Tibial artery (tissue), 4 donors: ENCODE results near the gene UNC93A.
"Not testable (repeated sequence)": the region's sequence is repeated elsewhere in the genome, so short reads cannot be mapped to it uniquely, and the experiment has no call there.

Experiments used
- DNase-seq, 2 donors: peaks; one replicate each; pipeline ENCODE4 v3.0.0-alpha.2; 2019
- H3K27ac ChIP-seq, 2 donors: fragments of 200-600 bp; sonication (generic) in 1 of 2; 1 replicate in 1 of 2; 2 replicates in 1 of 2; pipeline ENCODE4 v1.5.1; 2018 to 2019; ENCODE audit warnings: mild to moderate bottlenecking in 1 of 2
- H3K27me3 ChIP-seq, 2 donors: fragments of 200-600 bp; sonication (generic) in 1 of 2; one replicate each; pipeline versions ENCODE4 v1.5.1 to v1.6.0; 2016 to 2019
- H3K36me3 ChIP-seq, 3 donors: fragments of 200-600 bp; sonication (generic) in 2 of 3; one replicate each; pipeline ENCODE4 v1.5.1; 2016 to 2019; ENCODE audit warnings: mild to moderate bottlenecking in 2 of 3
- H3K4me1 ChIP-seq, 4 donors: fragments of 200-600 bp; sonication (generic) in 2 of 4; 1 replicate in 3 of 4; 2 replicates in 1 of 4; pipeline ENCODE4 v1.5.1; 2016 to 2019
- H3K4me3 ChIP-seq, 2 donors: fragments of 200-600 bp; sonication (generic) in 1 of 2; 1 replicate in 1 of 2; 2 replicates in 1 of 2; pipeline ENCODE4 v1.5.1; 2018 to 2019; ENCODE audit warnings: mild to moderate bottlenecking in 2 of 2
- H3K9me3 ChIP-seq, 3 donors: fragments of 200-600 bp; sonication (generic) in 1 of 3; one replicate each; pipeline ENCODE4 v1.5.1; 2016 to 2019
- CTCF ChIP-seq, 2 experiments: fragments of 200-600 bp in 1 of 2; fragments of 450-650 bp in 1 of 2; IDR thresholded peaks; one replicate each; pipeline ENCODE4 v1.5.1; 2017 to 2019; ENCODE audit warnings: antibody characterized with exemption in 2 of 2, mild to moderate bottlenecking in 1 of 2, moderate library complexity in 1 of 2
- intact Hi-C: fragments of 100-400 bp; cut with DNase I; formaldehyde crosslinking; loops from one replicate; pipeline ENCODE4 v1.15.0; 2023; ENCODE audit warnings: low total_unique reads

The UNC93A gene

GRCh38 chr6:167279766-167280446, 11.2 kb upstream of the UNC93A start:
- Histone ChIP-seq H3K36me3 (no peaks in the 10 kb centered on the region), H3K27me3 (peaks cover 0 to 15% of the 10 kb centered on the region in 2 donors), H3K4me1 (no peaks in the 10 kb centered on the region), H3K9me3 (no peaks in the 10 kb centered on the region), H3K4me3 (no peak overlapping the region), H3K27ac (no peak overlapping the region)
- no peak for DNase-seq
- intact Hi-C loops, result no loop called here
- no peak for TF ChIP-seq CTCF (IDR thresholded peaks at IDR 0.05)

GRCh38 chr6:167280466-167280865, 10.6 kb upstream of the UNC93A start:
- H3K36me3 ChIP-seq, DNase-seq, H3K9me3 ChIP-seq, H3K4me1 ChIP-seq, intact Hi-C loops, H3K4me3 ChIP-seq, H3K27ac ChIP-seq: not testable (repeated sequence)
- peaks cover 0 to 21% of the 10 kb centered on the region in 2 donors for H3K27me3 ChIP-seq

- Histone ChIP-seq H3K4me3 (no peak overlapping the region), H3K9me3 (no peaks in the 10 kb centered on the region), H3K27me3 (peaks cover 0 to 20% of the 10 kb centered on the region in 2 donors), H3K27ac (no peak overlapping the region), H3K36me3 (no peaks in the 10 kb centered on the region), H3K4me1 (no peaks in the 10 kb centered on the region)
- intact Hi-C loops, result no loop called here
- DNase-seq, result no peak
- no peak for TF ChIP-seq CTCF (IDR thresholded peaks at IDR 0.05)
Observed at GRCh38 chr6:167282165-167282564, 8.9 kb upstream of the UNC93A start.

GRCh38 chr6:167284565-167284964, 6.5 kb upstream of the UNC93A start:
- H3K9me3 ChIP-seq, intact Hi-C loops, H3K4me1 ChIP-seq, H3K4me3 ChIP-seq, DNase-seq, H3K27ac ChIP-seq, H3K36me3 ChIP-seq: not testable (repeated sequence)
- peaks cover 0 to 12% of the 10 kb centered on the region in 2 donors for H3K27me3 ChIP-seq

GRCh38 chr6:167285077-167285770, 5.9 kb upstream of the UNC93A start:
- Histone ChIP-seq H3K36me3 (no peaks in the 10 kb centered on the region), H3K27me3 (peaks cover 0 to 12% of the 10 kb centered on the region in 2 donors), H3K4me3 (no peak overlapping the region), H3K9me3 (no peaks in the 10 kb centered on the region), H3K27ac (no peak overlapping the region), H3K4me1 (no peaks in the 10 kb centered on the region)
- intact Hi-C loops, result no loop called here
- DNase-seq, result no peak
- TF ChIP-seq CTCF (IDR thresholded peaks at IDR 0.05), result no peak

- Histone ChIP-seq H3K4me3 (no peak overlapping the region), H3K4me1 (no peaks in the 10 kb centered on the region), H3K27ac (no peak overlapping the region), H3K27me3 (peaks cover 0 to 12% of the 10 kb centered on the region in 2 donors), H3K9me3 (no peaks in the 10 kb centered on the region), H3K36me3 (no peaks in the 10 kb centered on the region)
- no peak for DNase-seq
- intact Hi-C loops, result no loop called here
- no peak for TF ChIP-seq CTCF (IDR thresholded peaks at IDR 0.05)
Observed at GRCh38 chr6:167287513-167288048, 3.5 kb upstream of the UNC93A start.
